GM21447 (cell line): Measurements from ENCODE around the gene KMT5C.

Experiments used
- ATAC-seq: cut with Tn5 transposase; IDR thresholded peaks from one replicate; pipeline ENCODE4 v1.9.1; 2021; ENCODE audit not compliant: unreplicated experiment

KMT5C gene

DNA sequence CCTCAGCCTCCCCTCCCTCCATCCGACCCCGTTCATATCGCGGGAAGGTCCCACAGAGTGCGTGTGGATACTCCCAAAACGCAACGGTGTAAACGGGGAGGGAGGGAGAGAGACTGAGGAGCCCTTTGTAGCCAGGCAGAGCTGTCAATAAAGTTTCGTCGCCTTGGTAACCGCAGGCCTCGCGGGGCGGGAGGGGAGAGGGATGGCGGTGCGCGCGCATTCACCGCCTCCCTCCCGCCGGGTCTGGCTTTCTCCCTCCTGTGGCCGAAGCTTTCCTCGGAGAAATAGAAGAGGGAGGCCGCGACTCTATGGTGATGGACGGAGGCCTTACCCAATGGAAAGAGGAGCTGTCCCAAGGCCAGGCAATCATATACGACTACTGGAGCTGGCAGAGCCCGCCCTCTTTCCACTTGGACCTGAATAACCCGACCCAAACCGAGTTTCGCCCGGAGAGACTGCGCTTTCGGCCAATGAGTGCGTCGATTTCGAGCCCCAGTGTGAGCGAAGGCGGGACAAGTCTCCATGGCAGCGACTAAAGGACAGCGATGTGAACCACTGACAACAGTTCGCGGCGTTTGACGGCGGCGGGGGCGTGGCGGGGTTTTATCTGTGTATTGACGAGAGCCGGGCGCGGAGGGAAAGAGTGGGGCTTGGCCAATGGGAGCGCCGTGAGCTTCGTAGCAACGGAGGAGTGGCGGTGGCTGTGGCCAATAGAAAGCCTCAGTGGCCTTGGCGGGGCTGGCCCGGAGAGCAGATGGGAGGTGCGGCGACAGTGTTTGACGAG lies at the start of gene KMT5C:
Gene KMT5C, plus strand, starts transcription at position 772 of the 784 bp plus-strand sequence. CDS start 2,061 bp downstream, outside the sequence.
- ATAC-seq: peak; percentile 79

DNA sequence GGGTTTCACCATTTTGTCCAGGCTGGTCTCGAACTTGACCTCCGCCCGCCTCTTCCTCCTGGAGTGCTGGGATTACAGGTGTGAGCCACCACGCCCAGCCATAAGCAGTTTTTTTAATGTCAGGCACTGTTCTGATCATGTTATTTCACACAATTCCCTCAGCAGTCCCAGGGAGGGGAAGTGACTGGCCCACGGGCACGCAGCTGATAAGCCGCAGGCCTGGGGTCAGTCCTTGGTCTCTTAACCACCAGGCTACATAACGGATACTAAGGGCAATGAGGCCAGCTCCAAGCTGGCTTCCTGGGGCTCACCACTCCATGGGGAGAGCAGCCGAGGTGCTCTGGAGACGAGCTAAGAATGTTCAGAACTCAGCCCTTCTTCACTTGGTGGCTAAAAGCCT lies 42.4 kb upstream of the KMT5C start:
- ATAC-seq: no peak

- no peak for ATAC-seq
Observed at GRCh38 chr19:55299991-55300390, 39.7 kb upstream of the KMT5C start.

GRCh38 chr19:55300886-55301458 lies 38.7 kb upstream of the KMT5C start:
- ATAC-seq: no peak

DNA sequence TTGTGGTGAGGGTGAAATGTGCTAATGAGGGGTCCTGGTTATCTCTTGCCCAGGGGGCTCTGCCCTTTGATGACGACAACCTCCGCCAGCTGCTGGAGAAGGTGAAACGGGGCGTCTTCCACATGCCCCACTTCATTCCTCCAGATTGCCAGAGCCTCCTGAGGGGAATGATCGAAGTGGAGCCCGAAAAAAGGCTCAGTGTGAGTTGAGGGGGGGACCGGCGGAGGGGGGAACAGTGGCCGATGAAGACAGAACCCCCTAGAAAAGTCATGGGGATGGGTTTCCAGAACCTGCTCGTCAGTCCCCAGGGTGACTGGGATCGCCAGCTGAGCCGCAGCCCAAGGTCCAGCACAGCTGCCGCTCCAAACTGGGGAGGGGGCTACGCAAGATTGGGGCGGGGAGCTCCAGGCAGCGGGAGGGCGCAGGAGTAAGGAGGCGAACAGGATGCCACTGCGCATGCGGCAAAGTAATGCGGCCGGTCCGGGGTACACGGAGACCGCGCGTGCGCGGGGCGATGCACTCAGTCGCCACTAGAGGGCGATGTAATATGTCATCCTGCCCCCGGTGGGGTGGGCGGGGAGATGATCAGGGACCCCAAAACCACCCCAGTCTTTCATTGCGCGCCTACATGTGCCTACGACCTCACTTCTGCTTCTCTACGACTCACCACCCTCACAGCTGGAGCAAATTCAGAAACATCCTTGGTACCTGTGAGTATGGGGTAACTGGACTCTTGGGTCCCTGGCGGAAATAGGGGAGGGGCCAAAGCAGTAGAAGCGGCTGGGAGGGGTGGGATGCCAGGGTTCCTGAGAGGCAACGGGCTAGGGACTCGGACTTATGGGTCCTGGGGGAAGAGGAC lies 38.0 kb upstream of the KMT5C start:
- ATAC-seq: peak; percentile 70

- ATAC-seq: no peak
Observed at GRCh38 chr19:55302318-55302703, 37.4 kb upstream of the KMT5C start.

GRCh38 chr19:55303477-55303876 lies 36.2 kb upstream of the KMT5C start:
- no peak for ATAC-seq

DNA sequence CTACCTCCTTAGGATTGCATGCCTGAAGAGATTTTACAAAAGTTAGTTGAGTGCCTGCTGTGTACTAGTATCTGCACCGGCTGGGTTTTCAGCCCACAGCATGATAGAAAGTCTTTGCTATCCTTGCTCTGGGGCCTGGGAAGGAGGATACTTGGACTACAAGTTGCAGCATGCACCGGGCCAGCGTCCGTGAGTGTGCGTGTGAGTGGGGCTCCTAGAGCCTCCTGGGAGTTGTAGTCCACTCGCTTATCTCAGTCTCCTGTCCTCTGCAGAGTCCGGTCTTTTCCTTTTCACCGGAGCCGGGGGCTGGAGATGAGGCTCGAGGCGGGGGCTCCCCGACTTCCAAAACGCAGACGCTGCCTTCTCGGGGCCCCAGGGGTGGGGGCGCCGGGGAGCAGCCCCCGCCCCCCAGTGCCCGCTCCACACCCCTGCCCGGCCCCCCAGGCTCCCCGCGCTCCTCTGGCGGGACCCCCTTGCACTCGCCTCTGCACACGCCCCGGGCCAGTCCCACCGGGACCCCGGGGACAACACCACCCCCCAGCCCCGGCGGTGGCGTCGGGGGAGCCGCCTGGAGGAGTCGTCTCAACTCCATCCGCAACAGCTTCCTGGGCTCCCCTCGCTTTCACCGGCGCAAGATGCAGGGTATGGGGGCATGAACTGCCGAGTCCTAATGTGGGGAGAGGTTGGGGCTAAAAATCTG lies 35.2 kb upstream of the KMT5C start:
- ATAC-seq: no peak

GRCh38 chr19:55304980-55305379 lies 34.7 kb upstream of the KMT5C start:
- no peak for ATAC-seq

GRCh38 chr19:55305491-55305890 lies 34.2 kb upstream of the KMT5C start:
- no peak for ATAC-seq

- no peak for ATAC-seq
Observed at GRCh38 chr19:55305983-55306562, 33.6 kb upstream of the KMT5C start.

DNA sequence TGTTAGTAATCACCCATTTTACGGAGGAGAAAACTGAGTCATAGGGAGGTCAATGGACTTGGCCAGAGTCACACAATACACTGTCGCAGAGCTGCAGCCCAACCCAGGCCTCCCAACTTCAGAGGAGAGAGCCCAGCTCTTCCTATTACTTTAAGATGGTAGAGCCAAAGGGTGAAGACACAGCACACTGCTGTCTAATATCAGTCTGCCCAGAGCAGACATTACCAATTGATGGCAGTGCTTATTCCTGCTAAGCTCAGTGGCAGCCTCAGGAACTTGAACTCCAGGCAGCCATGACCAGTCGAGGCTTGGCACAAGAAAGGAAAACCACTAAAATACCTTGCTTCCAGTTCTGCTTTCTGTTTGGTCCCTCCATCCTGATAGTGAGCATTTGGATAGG lies 33.0 kb upstream of the KMT5C start:
- ATAC-seq: no peak

- no peak for ATAC-seq
Observed at GRCh38 chr19:55308281-55308680, 31.4 kb upstream of the KMT5C start.

DNA sequence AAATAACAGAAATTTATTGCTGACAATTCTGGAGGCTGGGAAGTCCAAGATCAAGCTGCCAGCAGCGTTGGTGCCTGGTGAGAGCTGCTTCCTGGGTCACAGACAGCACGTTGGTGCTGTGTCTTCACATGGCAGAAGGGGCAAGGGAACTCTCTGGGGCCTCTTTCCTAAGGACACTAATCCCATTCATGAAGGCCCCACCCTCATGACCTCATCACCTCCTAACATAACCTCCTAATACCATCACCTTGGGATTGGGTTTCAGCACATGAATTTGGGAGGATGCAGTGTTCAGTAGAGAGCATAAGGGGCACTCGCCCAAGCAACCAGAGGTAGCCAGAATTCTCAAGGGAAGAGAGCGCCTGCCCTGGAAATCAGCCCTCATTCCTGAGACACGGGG lies 30.2 kb upstream of the KMT5C start:
- no peak for ATAC-seq

DNA sequence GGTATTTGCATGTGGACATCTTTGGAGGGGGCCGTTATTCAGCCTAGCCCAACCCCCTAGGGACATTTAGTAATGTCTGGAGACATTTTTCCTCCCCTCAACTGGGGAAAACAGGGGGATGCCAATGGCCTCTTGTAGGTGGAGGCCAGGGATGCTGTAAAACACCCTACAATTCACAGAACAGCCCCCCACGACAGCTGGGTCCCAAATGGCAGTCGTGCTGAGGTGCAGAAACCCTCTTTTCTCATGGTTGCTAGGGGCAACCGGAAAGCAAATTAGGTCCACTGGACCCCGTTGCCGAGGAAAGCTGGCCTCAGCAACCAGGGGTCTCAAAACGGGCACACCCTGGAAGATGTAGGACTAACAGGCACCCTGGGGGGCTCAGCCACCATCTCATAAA lies 29.2 kb upstream of the KMT5C start:
- no peak for ATAC-seq

- ATAC-seq: no peak
Observed at GRCh38 chr19:55311397-55311796, 28.3 kb upstream of the KMT5C start.

GRCh38 chr19:55311797-55312196 lies 27.9 kb upstream of the KMT5C start:
- no peak for ATAC-seq

DNA sequence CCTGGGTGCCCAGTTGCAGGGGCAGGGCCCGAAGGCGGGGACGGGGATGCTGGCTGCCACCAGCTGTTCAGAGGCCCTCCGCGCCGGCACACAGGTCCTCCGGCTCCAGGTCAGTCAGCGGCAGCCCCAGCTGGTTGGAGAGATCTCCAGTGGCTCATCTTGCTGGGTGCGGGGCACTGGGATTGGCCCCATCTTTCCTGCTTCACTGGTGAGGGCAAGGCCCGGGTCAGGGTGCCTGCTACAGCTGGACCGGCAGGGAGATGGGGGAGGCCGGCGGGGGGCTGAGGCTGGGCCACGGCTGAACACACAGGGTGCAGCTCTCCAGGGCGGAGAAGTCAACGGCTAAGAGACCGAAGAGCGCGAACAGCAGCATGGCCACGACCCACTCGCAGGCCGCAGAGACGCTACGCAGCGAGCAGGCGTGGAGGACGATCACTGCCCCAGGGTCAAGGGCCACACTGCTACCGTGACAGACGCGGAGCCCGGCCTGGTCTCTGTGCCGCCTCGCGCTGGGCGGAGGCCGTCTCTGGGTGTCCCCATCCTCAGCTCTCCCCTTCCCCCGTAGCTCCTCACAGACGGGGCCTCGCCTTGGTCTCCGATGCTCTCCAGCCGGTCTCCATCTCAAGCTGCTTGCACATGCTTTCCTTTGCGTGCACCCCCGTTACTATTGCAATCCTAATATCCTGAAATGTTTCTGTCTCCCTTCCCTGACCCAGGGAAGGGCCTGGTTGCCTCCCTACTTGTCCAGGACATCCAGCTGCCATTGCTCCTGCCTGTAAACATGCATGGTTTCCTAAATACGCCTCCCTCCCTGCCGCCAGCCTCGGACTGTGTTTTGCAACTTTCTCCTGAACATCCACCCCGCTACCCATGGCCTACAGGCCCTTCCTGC lies 26.8 kb upstream of the KMT5C start:
- ATAC-seq: no peak

- ATAC-seq: no peak
Observed at GRCh38 chr19:55314396-55314795, 25.3 kb upstream of the KMT5C start.

GRCh38 chr19:55315956-55316525 lies 23.6 kb upstream of the KMT5C start:
- no peak for ATAC-seq
